Measurements from ENCODE around the gene DTNBP1.
A peak's percentile ranks its signal among the peaks of the same experiment; 100 is the strongest.

DNA sequence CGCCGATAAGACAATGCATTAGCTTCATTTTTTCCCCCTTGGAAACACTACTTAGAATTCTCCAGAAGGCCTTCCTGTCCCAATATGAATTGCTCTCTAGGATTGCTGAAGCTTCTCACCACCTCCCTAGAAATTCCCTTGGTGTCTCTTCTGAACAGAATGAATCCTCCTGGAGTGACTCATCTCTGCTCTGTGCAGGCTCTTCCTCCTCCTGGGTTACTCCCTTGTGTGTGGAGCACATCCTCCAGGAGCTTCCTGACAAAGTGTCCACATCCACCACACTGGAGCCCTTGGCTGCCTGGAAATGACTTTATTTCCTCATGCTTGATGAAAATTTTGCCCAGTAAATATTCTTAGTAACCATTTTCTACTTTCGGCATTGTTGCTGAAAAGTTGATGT lies 54.4 kb downstream of the DTNBP1 start:
- TF ChIP-seq, protein P1, sequence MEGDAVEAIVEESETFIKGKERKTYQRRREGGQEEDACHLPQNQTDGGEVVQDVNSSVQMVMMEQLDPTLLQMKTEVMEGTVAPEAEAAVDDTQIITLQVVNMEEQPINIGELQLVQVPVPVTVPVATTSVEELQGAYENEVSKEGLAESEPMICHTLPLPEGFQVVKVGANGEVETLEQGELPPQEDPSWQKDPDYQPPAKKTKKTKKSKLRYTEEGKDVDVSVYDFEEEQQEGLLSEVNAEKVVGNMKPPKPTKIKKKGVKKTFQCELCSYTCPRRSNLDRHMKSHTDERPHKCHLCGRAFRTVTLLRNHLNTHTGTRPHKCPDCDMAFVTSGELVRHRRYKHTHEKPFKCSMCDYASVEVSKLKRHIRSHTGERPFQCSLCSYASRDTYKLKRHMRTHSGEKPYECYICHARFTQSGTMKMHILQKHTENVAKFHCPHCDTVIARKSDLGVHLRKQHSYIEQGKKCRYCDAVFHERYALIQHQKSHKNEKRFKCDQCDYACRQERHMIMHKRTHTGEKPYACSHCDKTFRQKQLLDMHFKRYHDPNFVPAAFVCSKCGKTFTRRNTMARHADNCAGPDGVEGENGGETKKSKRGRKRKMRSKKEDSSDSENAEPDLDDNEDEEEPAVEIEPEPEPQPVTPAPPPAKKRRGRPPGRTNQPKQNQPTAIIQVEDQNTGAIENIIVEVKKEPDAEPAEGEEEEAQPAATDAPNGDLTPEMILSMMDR (conservative IDR thresholded peaks at IDR 0.05; ENCODE audit: low read depth, low read length) = no peak
- TF ChIP-seq SMC3 (IDR thresholded peaks at IDR 0.05; ENCODE audit: low read depth, low read length) (no peak), POLR2A (IDR thresholded peaks at IDR 0.05; ENCODE audit: low read depth, low read length) (no peak), RAD21 (IDR thresholded peaks at IDR 0.05; ENCODE audit: low read length) (0 out of 2 replicates have a peak, but pooled peaks have one; percentile 6), RCOR1 (IDR thresholded peaks at IDR 0.05; ENCODE audit: insufficient replicate concordance, low read length) (no peak), RFX5 (IDR thresholded peaks at IDR 0.05; ENCODE audit: low read depth, low read length) (no peak), CEBPB (IDR thresholded peaks at IDR 0.05; ENCODE audit: low read depth, low read length) (no peak), USF2 (IDR thresholded peaks at IDR 0.05; ENCODE audit: low read depth, low read length) (no peak)
